H9 (cell line): Measurements from ENCODE around the gene KRT28. TPM values are rescaled to one million over a fixed set of nuclear protein-coding genes. Genes with fewer than 3 reads are reported as not detected.

Source experiments
- DNase-seq: peaks from one replicate; pipeline ENCODE4 v3.0.0-alpha.2; 2017
- H2AFZ ChIP-seq: one replicate; pipeline ENCODE4 v1.6.1; 2013; ENCODE audit warnings: mild to moderate bottlenecking, low read length, control low read depth, moderate library complexity
- H2AK5ac ChIP-seq: 2 replicates; pipeline ENCODE4 v1.6.1; 2013; ENCODE audit warnings: low read length, control low read depth, mixed read lengths; ENCODE audit not compliant: insufficient read length
- H2BK120ac ChIP-seq: one replicate; pipeline ENCODE4 v1.6.1; 2013; ENCODE audit warnings: low read depth, mild to moderate bottlenecking, low read length, control low read depth, inconsistent platforms; ENCODE audit not compliant: poor library complexity, severe bottlenecking
- H2BK12ac ChIP-seq: 2 replicates; pipeline ENCODE4 v1.6.1; 2013; ENCODE audit warnings: low read length, control low read depth, mixed read lengths, low read depth; ENCODE audit not compliant: insufficient read length
- H2BK15ac ChIP-seq: 2 replicates; pipeline ENCODE4 v1.6.1; 2013; ENCODE audit warnings: low read depth, low read length, control low read depth
- H2BK20ac ChIP-seq: one replicate; pipeline ENCODE4 v1.6.1; 2013; ENCODE audit warnings: low read depth, mild to moderate bottlenecking, low read length, control low read depth, inconsistent platforms; ENCODE audit not compliant: poor library complexity, severe bottlenecking
- H2BK5ac ChIP-seq: 2 replicates; pipeline ENCODE4 v1.6.1; 2013; ENCODE audit warnings: low read length, control low read depth, mixed read lengths; ENCODE audit not compliant: insufficient read length
- H3K14ac ChIP-seq: 2 replicates; pipeline ENCODE4 v1.6.1; 2013; ENCODE audit warnings: low read length, control low read depth; ENCODE audit not compliant: insufficient read depth
- H3K18ac ChIP-seq: 2 replicates; pipeline ENCODE4 v1.6.1; 2013; ENCODE audit warnings: low read depth, mild to moderate bottlenecking, mixed read lengths, low read length, control low read depth; ENCODE audit not compliant: insufficient read length
- H3K23ac ChIP-seq: 2 replicates; pipeline ENCODE4 v1.6.1; 2013; ENCODE audit warnings: low read length, control low read depth, mixed read lengths, low read depth; ENCODE audit not compliant: insufficient read length
- H3K23me2 ChIP-seq: 2 replicates; pipeline ENCODE4 v1.6.1; 2013; ENCODE audit warnings: low read depth, mild to moderate bottlenecking, mixed read lengths, low read length, control low read depth; ENCODE audit not compliant: insufficient read length, poor library complexity, severe bottlenecking
- H3K27ac ChIP-seq: 2 replicates; pipeline ENCODE4 v1.5.1; 2013; ENCODE audit warnings: low read length, control low read depth, mixed read lengths, low read depth; ENCODE audit not compliant: insufficient read length
- H3K27me3 ChIP-seq: 2 replicates; pipeline ENCODE4 v1.6.1; 2013; ENCODE audit warnings: low read length, control low read depth, inconsistent platforms; ENCODE audit not compliant: insufficient read depth
- H3K4ac ChIP-seq: 2 replicates; pipeline ENCODE4 v1.6.1; 2013; ENCODE audit warnings: low read depth, mild to moderate bottlenecking, control low read depth, inconsistent platforms, low read length, moderate library complexity
- H3K4me1 ChIP-seq: 2 replicates; pipeline ENCODE4 v1.6.1; 2013; ENCODE audit warnings: low read length, control low read depth, inconsistent platforms; ENCODE audit not compliant: insufficient read depth
- H3K4me2 ChIP-seq: 2 replicates; pipeline ENCODE4 v1.6.1; 2013; ENCODE audit warnings: low read length, control low read depth, mixed read lengths; ENCODE audit not compliant: insufficient read length, insufficient read depth
- H3K56ac ChIP-seq: 2 replicates; pipeline ENCODE4 v1.6.1; 2013; ENCODE audit warnings: low read depth, mild to moderate bottlenecking, mixed read lengths, low read length, control low read depth; ENCODE audit not compliant: insufficient read length
- H3K79me1 ChIP-seq: 2 replicates; pipeline ENCODE4 v1.6.1; 2013; ENCODE audit warnings: low read depth, mild to moderate bottlenecking, moderate library complexity, low read length, control low read depth, inconsistent platforms; ENCODE audit not compliant: insufficient read depth, poor library complexity, severe bottlenecking
- H3K79me2 ChIP-seq: 2 replicates; pipeline ENCODE4 v1.6.1; 2013; ENCODE audit warnings: low read length, control low read depth, inconsistent platforms; ENCODE audit not compliant: insufficient read depth
- H3K9ac ChIP-seq: 2 replicates; pipeline ENCODE4 v1.6.1; 2013; ENCODE audit warnings: low read length, control low read depth, mixed read lengths; ENCODE audit not compliant: insufficient read length; ENCODE audit errors: extremely low read depth
- H3K9me3 ChIP-seq: one replicate; pipeline ENCODE4 v1.6.1; 2013; ENCODE audit warnings: low read depth, low read length, inconsistent platforms; ENCODE audit not compliant: control insufficient read depth
- H3T11ph ChIP-seq: one replicate; pipeline ENCODE4 v1.6.1; 2013; ENCODE audit warnings: mild to moderate bottlenecking, low read length, control low read depth, inconsistent platforms
- H4K20me1 ChIP-seq: one replicate; pipeline ENCODE4 v1.6.1; 2013; ENCODE audit not compliant: control insufficient read depth, insufficient read length, insufficient read depth
- H4K5ac ChIP-seq: 2 replicates; pipeline ENCODE4 v1.6.1; 2013; ENCODE audit warnings: low read depth, mild to moderate bottlenecking, mixed read lengths, low read length, control low read depth; ENCODE audit not compliant: insufficient read length
- H4K8ac ChIP-seq: replicated peaks from 2 replicates; pipeline ENCODE4 v1.6.1; 2013; ENCODE audit warnings: low read length, control low read depth, mixed read lengths, low read depth; ENCODE audit not compliant: insufficient read length
- H4K91ac ChIP-seq: 2 replicates; pipeline ENCODE4 v1.6.1; 2013; ENCODE audit warnings: low read depth, mild to moderate bottlenecking, moderate library complexity, mixed read lengths, low read length, control low read depth; ENCODE audit not compliant: insufficient read length
- H3K27ac Mint-ChIP-seq, 3 experiments: 2 replicates in 2 of 3; 3 replicates in 1 of 3; pipeline ENCODE4 v1.8.0; 2020 to 2021; ENCODE audit warnings: mixed read lengths in 3 of 3, mild to moderate bottlenecking in 1 of 3, moderate library complexity in 1 of 3
- H3K27me3 Mint-ChIP-seq: 2 replicates; pipeline ENCODE4 v1.8.0; 2021; ENCODE audit warnings: low read depth, mild to moderate bottlenecking, moderate library complexity, mixed read lengths
- H3K36me3 Mint-ChIP-seq, 3 experiments: 2 replicates in 2 of 3; 3 replicates in 1 of 3; pipeline ENCODE4 v1.8.0; 2020 to 2021; ENCODE audit warnings: low read depth in 3 of 3, mixed read lengths in 3 of 3; ENCODE audit not compliant: insufficient read depth in 1 of 3
- H3K4me1 Mint-ChIP-seq, 2 experiments: 2 replicates each; pipeline ENCODE4 v1.8.0; 2020; ENCODE audit warnings: mixed read lengths in 2 of 2
- H3K4me3 Mint-ChIP-seq, 2 experiments: 2 replicates in 1 of 2; 3 replicates in 1 of 2; pipeline ENCODE4 v1.8.0; 2020 to 2021; ENCODE audit warnings: mild to moderate bottlenecking in 2 of 2, mixed read lengths in 2 of 2, moderate library complexity in 1 of 2
- H3K9me3 Mint-ChIP-seq, 2 experiments: 2 replicates in 1 of 2; 3 replicates in 1 of 2; pipeline ENCODE4 v1.8.0; 2020; ENCODE audit warnings: mild to moderate bottlenecking in 2 of 2, mixed read lengths in 2 of 2, moderate library complexity in 1 of 2
- CTCF ChIP-seq: fragments of 200-600 bp; sonication (generic); conservative IDR thresholded peaks from 3 replicates; pipeline ENCODE4 v1.8.0; 2021; ENCODE audit warnings: antibody characterized with exemption, mild to moderate bottlenecking
- WGBS: extraction: QIAGEN DNeasy Blood & Tissue Kit; methylation state at CpG from one replicate; pipeline ENCODE4 v1.1.7; 2013; ENCODE audit warnings: missing lambda C conversion rate, low lambda C conversion rate, mixed read lengths; ENCODE audit not compliant: insufficient read length; ENCODE audit errors: extremely low coverage; 5-methylcytosine and 5-hydroxymethylcytosine counted together
- total RNA-seq: library from RNA; stranded (reverse); gene quantifications from 2 replicates; pipeline ENCODE4 v1.2.1, GENCODE V29; 2021

KRT28 gene
- total RNA-seq, 1 experiment from 2014 or later, result not detected

GRCh38 chr17:40755231-40755630 is 44.5 kb downstream of the KRT28 start, which contains the start of gene KRT25:
Gene KRT25, minus strand, starts transcription at chr17:40755331. Its CDS starts 60 bp downstream, at chr17:40755271.
- H3K9me3 ChIP-seq, result no peaks in the 10 kb centered on the region
- no peak within 1 kb of the TSS for H3K4ac ChIP-seq
- H2BK12ac ChIP-seq, result no peak within 1 kb of the TSS
- H4K20me1 ChIP-seq, result no peaks in the 10 kb centered on the region
- H2AFZ ChIP-seq, result no peak within 1 kb of the TSS
- no peak within 1 kb of the TSS for H3K4me2 ChIP-seq
- no peak within 1 kb of the TSS for H3K14ac ChIP-seq
- H2BK20ac ChIP-seq, result no peak within 1 kb of the TSS
- no peak within 1 kb of the TSS for H4K8ac ChIP-seq
- no peak within 1 kb of the TSS for H3K18ac ChIP-seq
- H4K5ac ChIP-seq, result no peak within 1 kb of the TSS
- H3K56ac ChIP-seq, result no peak within 1 kb of the TSS
- H3K23me2 ChIP-seq, result no peaks in the 10 kb centered on the region
- H3K27me3 ChIP-seq, result no peaks in the 10 kb centered on the region
- no peaks in the 10 kb centered on the region for H3K4me1 ChIP-seq
- H3K9ac ChIP-seq, result no peak within 1 kb of the TSS
- no peak within 1 kb of the TSS for H3K27ac ChIP-seq
- H3T11ph ChIP-seq, result no peak within 1 kb of the TSS
- H3K79me1 ChIP-seq, result no peaks in the 10 kb centered on the region
- no peaks in the 10 kb centered on the region; a peak in 1 of 4 replicates for H3K4me1 Mint-ChIP-seq
- H3K23ac ChIP-seq, result no peak within 1 kb of the TSS
- no peak within 1 kb of the TSS for H3K4me3 Mint-ChIP-seq
- no peak within 1 kb of the TSS for H2AK5ac ChIP-seq
- H3K27ac Mint-ChIP-seq, result no peak within 1 kb of the TSS
- peaks cover 17% of the 10 kb centered on the region for H3K27me3 Mint-ChIP-seq
- no peak within 1 kb of the TSS for H4K91ac ChIP-seq
- no peak within 1 kb of the TSS for H2BK120ac ChIP-seq
- H3K79me2 ChIP-seq, result no peaks in the 10 kb centered on the region
- no peak for TF ChIP-seq CTCF
- WGBS, result no CpG with 5 or more reads among the region's 4 CpGs
- no peaks in the 10 kb centered on the region for H3K36me3 Mint-ChIP-seq
- no peak for DNase-seq
- H3K9me3 Mint-ChIP-seq, result peaks cover 7 to 9% of the 10 kb centered on the region in 2 experiments; a peak in 4 of 5 replicates
- no peak within 1 kb of the TSS for H2BK15ac ChIP-seq
- H2BK5ac ChIP-seq, result no peak within 1 kb of the TSS
